Osteocyte (in vitro differentiated cells): ENCODE results near the gene ATIC. TPM values are rescaled to one million over a fixed set of nuclear protein-coding genes. Genes with fewer than 3 reads are reported as not detected.

Source experiments
- DNase-seq: peaks from one replicate; pipeline ENCODE4 v3.0.0; 2021; ENCODE audit warnings: mixed read lengths; ENCODE audit not compliant: unreplicated experiment; ENCODE audit errors: extremely low spot score
- H3K27ac Mint-ChIP-seq: one replicate; pipeline ENCODE4 v1.8.0; 2021; ENCODE audit warnings: mild to moderate bottlenecking, mixed read lengths; ENCODE audit not compliant: unreplicated experiment
- H3K27me3 Mint-ChIP-seq: one replicate; pipeline ENCODE4 v1.8.0; 2021; ENCODE audit warnings: mixed read lengths; ENCODE audit not compliant: unreplicated experiment
- H3K36me3 Mint-ChIP-seq: one replicate; pipeline ENCODE4 v1.8.0; 2021; ENCODE audit warnings: mixed read lengths; ENCODE audit not compliant: unreplicated experiment
- H3K4me1 Mint-ChIP-seq: one replicate; pipeline ENCODE4 v1.8.0; 2021; ENCODE audit warnings: mixed read lengths; ENCODE audit not compliant: unreplicated experiment
- H3K4me3 Mint-ChIP-seq: one replicate; pipeline ENCODE4 v1.8.0; 2021; ENCODE audit warnings: mild to moderate bottlenecking, moderate library complexity, mixed read lengths; ENCODE audit not compliant: unreplicated experiment
- H3K9me3 Mint-ChIP-seq: one replicate; pipeline ENCODE4 v1.8.0; 2021; ENCODE audit warnings: mixed read lengths; ENCODE audit not compliant: unreplicated experiment
- total RNA-seq: library from RNA; stranded (reverse); gene quantifications from 2 replicates; pipeline ENCODE4 v1.2.1, GENCODE V29; 2021
- TF ChIP-seq, protein P1 (sequence below): fragments of 200-600 bp; sonication (generic); IDR thresholded peaks from 2 replicates; pipeline ENCODE4 v1.5.0; 2021; ENCODE audit warnings: antibody characterized with exemption, mild to moderate bottlenecking, moderate library complexity

ATIC gene
- total RNA-seq, 1 donor from 2014 or later: 89.7 TPM

DNA sequence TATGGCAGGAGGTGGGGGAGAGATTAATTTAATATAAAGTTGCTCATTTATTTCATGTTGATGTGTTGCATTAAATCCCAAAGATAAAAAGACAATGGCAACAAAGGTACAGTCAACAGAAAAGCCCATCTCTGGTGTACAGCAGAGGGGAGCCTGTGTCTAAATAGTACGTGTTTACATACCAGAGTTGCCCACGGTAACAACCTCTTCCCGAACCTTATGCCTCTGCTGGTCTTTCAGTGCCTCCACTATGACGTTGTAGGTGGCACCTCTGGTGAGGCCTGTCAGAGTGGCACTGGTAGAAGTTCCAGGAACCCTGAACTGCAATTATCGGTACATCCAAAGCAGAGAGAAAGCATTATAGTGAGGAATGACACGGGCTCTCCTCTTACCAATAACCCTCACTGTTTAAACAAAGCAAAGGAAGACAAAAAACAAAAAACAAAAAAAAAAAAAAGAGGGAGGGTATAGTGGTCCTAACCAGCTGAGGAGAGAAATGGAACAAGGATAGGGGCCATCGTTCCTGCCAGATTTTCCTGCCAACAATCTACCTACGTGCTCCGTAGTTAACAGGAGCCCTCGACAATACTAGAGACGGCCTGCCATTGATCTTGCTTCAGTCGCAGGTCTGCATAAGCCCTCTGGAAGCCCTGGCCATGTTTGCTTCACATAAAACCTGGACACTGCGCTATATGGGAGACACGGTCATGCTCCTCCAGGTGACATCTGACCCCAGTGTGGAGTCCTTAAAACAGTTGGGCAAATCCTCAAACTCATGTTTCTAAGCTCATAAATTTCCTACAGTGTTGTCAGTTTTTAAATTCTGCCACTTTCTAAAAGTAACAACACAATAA lies 58.5 kb downstream of the ATIC start:
- H3K27ac Mint-ChIP-seq: peak overlapping the region; percentile 85
- no peaks in the 10 kb centered on the region for H3K9me3 Mint-ChIP-seq
- H3K4me3 Mint-ChIP-seq: peak overlapping the region; percentile 39
- DNase-seq: no peak
- H3K4me1 Mint-ChIP-seq: peaks cover 54% of the 10 kb centered on the region
- peaks cover 87% of the 10 kb centered on the region for H3K36me3 Mint-ChIP-seq
- TF ChIP-seq, protein P1, sequence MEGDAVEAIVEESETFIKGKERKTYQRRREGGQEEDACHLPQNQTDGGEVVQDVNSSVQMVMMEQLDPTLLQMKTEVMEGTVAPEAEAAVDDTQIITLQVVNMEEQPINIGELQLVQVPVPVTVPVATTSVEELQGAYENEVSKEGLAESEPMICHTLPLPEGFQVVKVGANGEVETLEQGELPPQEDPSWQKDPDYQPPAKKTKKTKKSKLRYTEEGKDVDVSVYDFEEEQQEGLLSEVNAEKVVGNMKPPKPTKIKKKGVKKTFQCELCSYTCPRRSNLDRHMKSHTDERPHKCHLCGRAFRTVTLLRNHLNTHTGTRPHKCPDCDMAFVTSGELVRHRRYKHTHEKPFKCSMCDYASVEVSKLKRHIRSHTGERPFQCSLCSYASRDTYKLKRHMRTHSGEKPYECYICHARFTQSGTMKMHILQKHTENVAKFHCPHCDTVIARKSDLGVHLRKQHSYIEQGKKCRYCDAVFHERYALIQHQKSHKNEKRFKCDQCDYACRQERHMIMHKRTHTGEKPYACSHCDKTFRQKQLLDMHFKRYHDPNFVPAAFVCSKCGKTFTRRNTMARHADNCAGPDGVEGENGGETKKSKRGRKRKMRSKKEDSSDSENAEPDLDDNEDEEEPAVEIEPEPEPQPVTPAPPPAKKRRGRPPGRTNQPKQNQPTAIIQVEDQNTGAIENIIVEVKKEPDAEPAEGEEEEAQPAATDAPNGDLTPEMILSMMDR: no peak
- H3K27me3 Mint-ChIP-seq: no peaks in the 10 kb centered on the region

DNA sequence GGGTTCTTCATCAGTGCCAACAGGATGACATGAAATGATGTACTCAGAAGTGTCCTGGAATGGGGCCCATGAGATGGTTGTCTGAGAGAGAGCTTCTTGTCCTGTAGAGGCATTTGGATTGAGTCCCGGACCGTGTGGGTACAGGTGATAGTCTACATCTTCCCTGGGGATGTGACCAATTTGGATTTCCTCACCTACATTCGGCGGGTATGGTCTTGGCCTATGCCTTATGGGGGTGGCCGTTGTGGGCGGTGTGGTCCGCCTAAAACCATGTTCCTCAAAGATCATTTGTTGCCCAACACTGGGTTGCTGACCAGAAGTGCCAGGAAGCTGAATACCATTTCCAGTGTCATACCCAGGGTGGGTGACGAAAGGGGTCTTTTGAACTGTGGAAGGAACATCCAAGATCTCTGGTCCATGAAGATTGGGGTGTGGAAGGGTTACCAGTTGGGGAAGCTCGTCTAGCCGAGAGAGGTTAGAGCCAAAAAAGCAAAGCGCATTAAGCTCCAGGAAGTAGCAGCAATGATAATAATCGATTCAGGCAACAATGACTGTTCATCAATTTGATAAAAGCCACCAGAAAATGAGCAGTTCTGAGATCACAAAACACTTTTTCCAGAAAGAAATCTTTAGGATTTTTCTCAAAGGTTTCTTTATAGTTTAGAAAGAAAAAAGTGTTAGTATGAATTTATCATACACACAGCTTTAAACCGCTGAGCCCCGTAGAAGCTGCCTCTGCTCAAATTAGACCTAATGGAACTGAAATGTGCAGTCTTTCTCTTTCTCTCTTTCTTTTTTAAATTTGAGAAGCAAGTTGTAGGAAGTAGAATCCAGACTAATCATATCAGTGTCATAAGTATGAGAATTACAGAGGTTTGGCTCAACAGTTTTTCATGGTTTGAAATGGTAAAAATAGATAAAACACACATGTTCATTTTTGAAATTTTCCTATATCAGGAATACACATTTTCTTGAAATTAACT lies 60.3 kb downstream of the ATIC start:
- H3K9me3 Mint-ChIP-seq: no peaks in the 10 kb centered on the region
- peaks cover 87% of the 10 kb centered on the region for H3K36me3 Mint-ChIP-seq
- peak overlapping the region; percentile 85 for H3K27ac Mint-ChIP-seq
- no peak for DNase-seq
- no peak overlapping the region for H3K4me3 Mint-ChIP-seq
- TF ChIP-seq, protein P1: no peak
- no peaks in the 10 kb centered on the region for H3K27me3 Mint-ChIP-seq
- H3K4me1 Mint-ChIP-seq: peaks cover 51% of the 10 kb centered on the region

DNA sequence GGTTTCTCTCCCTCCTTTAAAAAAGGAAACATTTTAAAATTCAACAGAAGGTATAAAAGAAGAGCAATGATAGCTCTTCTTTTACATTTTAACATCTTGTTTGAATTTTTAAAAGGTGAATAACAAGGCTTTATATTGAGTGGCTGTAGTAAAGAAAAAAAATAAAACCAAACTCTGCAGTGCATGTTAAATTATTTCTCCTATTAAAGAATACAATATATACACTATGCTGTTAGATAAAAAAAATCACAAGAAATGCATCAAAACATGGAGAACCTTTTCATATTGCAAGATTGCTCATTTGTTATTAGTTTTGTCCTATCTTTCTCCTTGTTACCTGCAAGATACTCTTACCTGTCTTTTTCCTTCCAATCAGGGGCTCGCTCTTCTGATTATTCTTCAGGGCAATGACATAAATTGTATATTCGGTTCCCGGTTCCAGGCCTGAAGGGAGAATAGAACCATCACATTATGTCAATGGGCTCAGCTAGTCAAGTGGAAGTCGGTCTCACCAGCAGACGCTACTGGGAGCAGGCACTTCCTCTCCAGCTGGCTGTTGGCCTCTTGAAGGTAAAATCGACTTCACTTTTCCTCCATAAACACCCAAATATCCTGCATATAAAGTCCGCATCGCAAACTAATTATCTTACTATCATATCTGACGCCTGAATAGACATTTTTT lies 61.2 kb downstream of the ATIC start:
- Mint-ChIP-seq H3K27ac (peak overlapping the region; percentile 85), H3K4me3 (no peak overlapping the region)

DNA sequence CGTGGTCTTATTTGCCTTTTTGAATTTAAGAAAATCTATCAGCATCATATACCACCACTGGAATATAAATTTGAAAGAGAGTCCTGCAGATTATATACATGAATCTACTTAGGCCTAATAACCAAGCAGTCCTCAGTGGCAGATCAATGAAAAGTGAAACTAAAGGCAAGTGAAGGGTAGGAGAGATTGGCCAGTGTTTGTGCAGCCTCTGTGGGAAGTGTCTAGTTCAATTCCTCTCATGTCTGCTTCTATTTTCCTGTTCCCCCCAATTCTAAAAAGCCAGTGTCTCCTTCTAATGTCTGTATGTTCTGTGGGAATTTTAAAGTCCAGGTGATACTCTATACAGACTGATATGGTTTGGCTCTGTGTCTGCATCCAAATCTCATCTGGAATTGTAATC lies 62.1 kb downstream of the ATIC start:
- H3K4me1 Mint-ChIP-seq: peaks cover 49% of the 10 kb centered on the region
- H3K4me3 Mint-ChIP-seq: no peak overlapping the region
- no peaks in the 10 kb centered on the region for H3K27me3 Mint-ChIP-seq
- peaks cover 86% of the 10 kb centered on the region for H3K36me3 Mint-ChIP-seq
- no peaks in the 10 kb centered on the region for H3K9me3 Mint-ChIP-seq
- peak overlapping the region; percentile 84 for H3K27ac Mint-ChIP-seq
- no peak for DNase-seq
- TF ChIP-seq, protein P1: no peak

More for the DNA sequence above, 61.2 kb downstream of the ATIC start:
- peaks cover 47% of the 10 kb centered on the region for H3K4me1 Mint-ChIP-seq
- H3K36me3 Mint-ChIP-seq: peaks cover 86% of the 10 kb centered on the region
- H3K27me3 Mint-ChIP-seq: no peaks in the 10 kb centered on the region
- TF ChIP-seq, protein P1: no peak
- no peaks in the 10 kb centered on the region for H3K9me3 Mint-ChIP-seq
- no peak for DNase-seq
